ENCODE data around the gene SUMO3. TPM values are rescaled to one million over a fixed set of nuclear protein-coding genes. Genes with fewer than 3 reads are reported as not detected.

The SUMO3 gene
- total and polyA plus RNA-seq, 2 of the 13 experiments (the other 11 are each of a cell fraction or from before 2014, with no cell fraction given) = 51.4 to 92.4 TPM

DNA sequence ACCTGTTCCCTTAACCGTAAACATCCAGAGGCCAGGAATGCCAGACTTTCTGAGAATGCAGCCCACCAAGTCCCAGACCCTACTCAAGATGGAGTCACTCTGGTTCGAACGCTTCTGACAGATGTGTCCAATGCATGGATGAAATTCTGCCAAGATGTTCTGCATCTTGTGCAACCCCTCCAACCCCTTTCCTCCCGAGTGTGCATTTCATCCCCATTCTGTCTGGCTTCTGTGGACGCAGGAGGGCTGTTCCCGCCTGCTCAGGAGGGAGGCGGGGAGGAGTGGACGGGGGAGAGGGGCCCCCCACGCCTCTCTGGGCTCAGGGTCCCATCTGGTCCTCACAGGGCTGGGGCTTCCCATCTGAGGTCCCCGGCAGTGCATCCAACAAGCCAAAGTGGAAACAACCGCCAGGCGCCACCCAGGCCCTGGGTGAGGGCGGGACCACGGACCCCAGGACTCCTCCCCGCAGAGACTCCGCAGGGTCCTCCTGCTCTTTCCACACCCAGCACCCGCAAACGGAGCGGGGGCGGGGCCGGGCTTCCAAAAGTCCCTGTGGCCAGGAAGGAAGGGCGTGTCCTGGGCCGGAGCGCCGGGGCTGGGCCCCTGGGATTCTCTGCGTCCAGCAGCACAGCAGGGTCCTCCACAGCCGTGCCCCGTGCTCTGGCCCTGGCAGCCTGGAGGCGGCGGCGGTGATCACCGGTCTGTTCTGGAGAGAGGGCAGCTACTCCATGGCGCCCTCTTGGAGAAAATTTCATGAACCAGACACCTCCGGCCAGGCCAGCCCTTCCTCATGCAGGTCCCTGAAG is 27.8 kb upstream of the SUMO3 start (continued):
- TF ChIP-seq, protein P1, sequence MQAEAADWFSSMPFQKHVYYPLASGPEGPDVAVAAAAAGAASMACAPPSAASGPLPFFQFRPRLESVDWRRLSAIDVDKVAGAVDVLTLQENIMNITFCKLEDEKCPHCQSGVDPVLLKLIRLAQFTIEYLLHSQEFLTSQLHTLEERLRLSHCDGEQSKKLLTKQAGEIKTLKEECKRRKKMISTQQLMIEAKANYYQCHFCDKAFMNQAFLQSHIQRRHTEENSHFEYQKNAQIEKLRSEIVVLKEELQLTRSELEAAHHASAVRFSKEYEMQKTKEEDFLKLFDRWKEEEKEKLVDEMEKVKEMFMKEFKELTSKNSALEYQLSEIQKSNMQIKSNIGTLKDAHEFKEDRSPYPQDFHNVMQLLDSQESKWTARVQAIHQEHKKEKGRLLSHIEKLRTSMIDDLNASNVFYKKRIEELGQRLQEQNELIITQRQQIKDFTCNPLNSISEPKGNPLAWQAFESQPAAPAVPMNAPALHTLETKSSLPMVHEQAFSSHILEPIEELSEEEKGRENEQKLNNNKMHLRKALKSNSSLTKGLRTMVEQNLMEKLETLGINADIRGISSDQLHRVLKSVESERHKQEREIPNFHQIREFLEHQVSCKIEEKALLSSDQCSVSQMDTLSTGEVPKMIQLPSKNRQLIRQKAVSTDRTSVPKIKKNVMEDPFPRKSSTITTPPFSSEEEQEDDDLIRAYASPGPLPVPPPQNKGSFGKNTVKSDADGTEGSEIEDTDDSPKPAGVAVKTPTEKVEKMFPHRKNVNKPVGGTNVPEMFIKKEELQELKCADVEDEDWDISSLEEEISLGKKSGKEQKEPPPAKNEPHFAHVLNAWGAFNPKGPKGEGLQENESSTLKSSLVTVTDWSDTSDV (CRISPR knock-in tag; IDR thresholded peaks at IDR 0.05) = 0 out of 2 replicates have a peak, but pooled peaks have one; percentile 57
- TF ChIP-seq EP300 (IDR thresholded peaks at IDR 0.05; ENCODE audit: low read depth in 2 of 2, low read length in 2 of 2) (0 out of 4 replicates have a peak, but pooled peaks of 1 of the 2 experiments have one; percentile 4), EP300 (CRISPR knock-in tag; IDR thresholded peaks at IDR 0.05; ENCODE audit: borderline replicate concordance) (no peak), ARHGAP35 (CRISPR knock-in tag; IDR thresholded peaks at IDR 0.05; ENCODE audit: borderline replicate concordance) (0 out of 2 replicates have a peak, but pooled peaks have one; percentile 60), XRCC5 (optimal IDR thresholded peaks at IDR 0.05; ENCODE audit: low read length) (no peak), POLR2A (IDR thresholded peaks at IDR 0.05; ENCODE audit: insufficient read depth in 1 of 2, low read depth in 2 of 2, low read length in 2 of 2) (no peak), HOXA5 (CRISPR knock-in tag; IDR thresholded peaks at IDR 0.05) (0 out of 2 replicates have a peak, but pooled peaks have one; percentile 31), SAP130 (CRISPR knock-in tag; IDR thresholded peaks at IDR 0.05; ENCODE audit: low read depth) (peak; percentile 9; the same call in 1 of the 2 replicates), CCDC6 (CRISPR knock-in tag; IDR thresholded peaks at IDR 0.05) (0 out of 2 replicates have a peak, but pooled peaks have one; percentile 47), BCL6 (CRISPR knock-in tag; IDR thresholded peaks at IDR 0.05) (0 out of 2 replicates have a peak, but pooled peaks have one; percentile 14), HNRNPLL (IDR thresholded peaks at IDR 0.05; ENCODE audit: low read depth, low read length, poor library complexity, severe bottlenecking) (peak; percentile 75), ZFY (CRISPR knock-in tag; IDR thresholded peaks at IDR 0.05) (peak; percentile 30; the same call in 1 of the 2 replicates), ZNF33B (CRISPR knock-in tag; IDR thresholded peaks at IDR 0.05) (peak; percentile 17; the same call in 1 of the 2 replicates), HNRNPL (IDR thresholded peaks at IDR 0.05; ENCODE audit: low read depth, low read length) (peak; percentile 75)
- TF ChIP-seq, protein P2, sequence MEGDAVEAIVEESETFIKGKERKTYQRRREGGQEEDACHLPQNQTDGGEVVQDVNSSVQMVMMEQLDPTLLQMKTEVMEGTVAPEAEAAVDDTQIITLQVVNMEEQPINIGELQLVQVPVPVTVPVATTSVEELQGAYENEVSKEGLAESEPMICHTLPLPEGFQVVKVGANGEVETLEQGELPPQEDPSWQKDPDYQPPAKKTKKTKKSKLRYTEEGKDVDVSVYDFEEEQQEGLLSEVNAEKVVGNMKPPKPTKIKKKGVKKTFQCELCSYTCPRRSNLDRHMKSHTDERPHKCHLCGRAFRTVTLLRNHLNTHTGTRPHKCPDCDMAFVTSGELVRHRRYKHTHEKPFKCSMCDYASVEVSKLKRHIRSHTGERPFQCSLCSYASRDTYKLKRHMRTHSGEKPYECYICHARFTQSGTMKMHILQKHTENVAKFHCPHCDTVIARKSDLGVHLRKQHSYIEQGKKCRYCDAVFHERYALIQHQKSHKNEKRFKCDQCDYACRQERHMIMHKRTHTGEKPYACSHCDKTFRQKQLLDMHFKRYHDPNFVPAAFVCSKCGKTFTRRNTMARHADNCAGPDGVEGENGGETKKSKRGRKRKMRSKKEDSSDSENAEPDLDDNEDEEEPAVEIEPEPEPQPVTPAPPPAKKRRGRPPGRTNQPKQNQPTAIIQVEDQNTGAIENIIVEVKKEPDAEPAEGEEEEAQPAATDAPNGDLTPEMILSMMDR (CRISPR knock-in tag; IDR thresholded peaks at IDR 0.05) = peak; percentile 54
- TF ChIP-seq, protein P3, sequence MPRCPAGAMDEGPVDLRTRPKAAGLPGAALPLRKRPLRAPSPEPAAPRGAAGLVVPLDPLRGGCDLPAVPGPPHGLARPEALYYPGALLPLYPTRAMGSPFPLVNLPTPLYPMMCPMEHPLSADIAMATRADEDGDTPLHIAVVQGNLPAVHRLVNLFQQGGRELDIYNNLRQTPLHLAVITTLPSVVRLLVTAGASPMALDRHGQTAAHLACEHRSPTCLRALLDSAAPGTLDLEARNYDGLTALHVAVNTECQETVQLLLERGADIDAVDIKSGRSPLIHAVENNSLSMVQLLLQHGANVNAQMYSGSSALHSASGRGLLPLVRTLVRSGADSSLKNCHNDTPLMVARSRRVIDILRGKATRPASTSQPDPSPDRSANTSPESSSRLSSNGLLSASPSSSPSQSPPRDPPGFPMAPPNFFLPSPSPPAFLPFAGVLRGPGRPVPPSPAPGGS (CRISPR knock-in tag; IDR thresholded peaks at IDR 0.05) = 0 out of 2 replicates have a peak, but pooled peaks have one; percentile 18
- TF ChIP-seq, protein P4, sequence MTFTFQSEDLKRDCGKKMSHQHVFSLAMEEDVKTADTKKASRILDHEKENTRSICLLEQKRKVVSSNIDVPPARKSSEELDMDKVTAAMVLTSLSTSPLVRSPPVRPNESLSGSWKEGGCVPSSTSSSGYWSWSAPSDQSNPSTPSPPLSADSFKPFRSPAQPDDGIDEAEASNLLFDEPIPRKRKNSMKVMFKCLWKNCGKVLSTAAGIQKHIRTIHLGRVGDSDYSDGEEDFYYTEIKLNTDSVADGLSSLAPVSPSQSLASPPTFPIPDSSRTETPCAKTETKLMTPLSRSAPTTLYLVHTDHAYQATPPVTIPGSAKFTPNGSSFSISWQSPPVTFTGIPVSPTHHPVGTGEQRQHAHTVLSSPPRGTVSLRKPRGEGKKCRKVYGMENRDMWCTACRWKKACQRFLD (CRISPR knock-in tag; IDR thresholded peaks at IDR 0.05; ENCODE audit: borderline replicate concordance) = no peak
- TF ChIP-seq, protein P5, sequence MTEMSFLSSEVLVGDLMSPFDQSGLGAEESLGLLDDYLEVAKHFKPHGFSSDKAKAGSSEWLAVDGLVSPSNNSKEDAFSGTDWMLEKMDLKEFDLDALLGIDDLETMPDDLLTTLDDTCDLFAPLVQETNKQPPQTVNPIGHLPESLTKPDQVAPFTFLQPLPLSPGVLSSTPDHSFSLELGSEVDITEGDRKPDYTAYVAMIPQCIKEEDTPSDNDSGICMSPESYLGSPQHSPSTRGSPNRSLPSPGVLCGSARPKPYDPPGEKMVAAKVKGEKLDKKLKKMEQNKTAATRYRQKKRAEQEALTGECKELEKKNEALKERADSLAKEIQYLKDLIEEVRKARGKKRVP (CRISPR knock-in tag; IDR thresholded peaks at IDR 0.05) = 0 out of 4 replicates have a peak, but pooled peaks of 1 of the 2 experiments have one; percentile 16
